K562 (cell line): Measurements from ENCODE around the gene ACO2. TPM values are rescaled to one million over a fixed set of nuclear protein-coding genes. Genes with fewer than 3 reads are reported as not detected.

Source experiments
- ATF1 ChIP-seq, 2 experiments: fragments of 450-650 bp in 1 of 2; IDR thresholded peaks; 2 replicates each; pipeline ENCODE4 v1.6.1; 2016; ENCODE audit warnings: missing compliant biosample characterization in 1 of 2, missing genetic modification characterization in 1 of 2
- BMI1 ChIP-seq: fragments of 150-350 bp; IDR thresholded peaks from 2 replicates; pipeline ENCODE4 v1.6.1; 2014; ENCODE audit warnings: low read length
- CHCHD3 ChIP-seq: fragments of 250-450 bp; sonication (Bioruptor Pico); IDR thresholded peaks from 2 replicates; pipeline ENCODE4 v2.1.2; 2022; ENCODE audit warnings: mild to moderate bottlenecking
- EHMT2 ChIP-seq: fragments of 450-650 bp; IDR thresholded peaks from 2 replicates; pipeline ENCODE4 v1.6.1; 2018; ENCODE audit warnings: antibody characterized with exemption
- ELF2 ChIP-seq: fragments of 250-450 bp; sonication (Bioruptor Pico); IDR thresholded peaks from 2 replicates; pipeline ENCODE4 v1.5.0; 2021; ENCODE audit warnings: mild to moderate bottlenecking
- KAT2B ChIP-seq: IDR thresholded peaks from one replicate; pipeline ENCODE4 v1.6.1; 2012; ENCODE audit warnings: low read depth, mild to moderate bottlenecking, control low read depth, inconsistent platforms, low read length, moderate library complexity
- KLF10 ChIP-seq: fragments of 250-450 bp; sonication (Bioruptor Pico); IDR thresholded peaks from 2 replicates; pipeline ENCODE4 v1.6.1; 2021; ENCODE audit warnings: matching md5 sums
- LARP7 ChIP-seq: fragments of 450-650 bp; IDR thresholded peaks from 2 replicates; pipeline ENCODE4 v1.6.1; 2016
- NR4A1 ChIP-seq, 2 experiments: fragments of 250-450 bp in 1 of 2; fragments of 450-650 bp in 1 of 2; sonication (Bioruptor Pico) in 1 of 2; IDR thresholded peaks; 2 replicates each; pipeline versions ENCODE4 v1.4.0 to v1.6.1; 2016 to 2020; ENCODE audit warnings: mild to moderate bottlenecking in 2 of 2, missing compliant biosample characterization in 1 of 2, missing genetic modification characterization in 1 of 2, moderate library complexity in 1 of 2
- PCBP1 ChIP-seq: fragments of 200-400 bp; formaldehyde crosslinking; IDR thresholded peaks from 2 replicates; pipeline ENCODE4 v1.6.1; 2018; ENCODE audit warnings: mild to moderate bottlenecking, low read depth, low read length; ENCODE audit not compliant: poor library complexity, severe bottlenecking
- POLR2AphosphoS2 ChIP-seq: IDR thresholded peaks from 2 replicates; pipeline ENCODE4 v1.6.1; 2012; ENCODE audit warnings: low read length, improper control_type of control experiment
- WHSC1 ChIP-seq: IDR thresholded peaks from one replicate; pipeline ENCODE4 v1.6.1; 2012; ENCODE audit warnings: low read length, control low read depth, inconsistent platforms
- ZBTB26 ChIP-seq: fragments of 450-650 bp; formaldehyde crosslinking; IDR thresholded peaks from 2 replicates; pipeline ENCODE4 v1.4.0; 2022; ENCODE audit warnings: missing genetic modification characterization
- ZNF589 ChIP-seq: fragments of 200-800 bp; sonication (Bioruptor generic); IDR thresholded peaks from 2 replicates; pipeline ENCODE4 v1.6.1; 2016; ENCODE audit warnings: low read depth, missing genetic modification characterization, missing compliant biosample characterization
- ZNF77 ChIP-seq: fragments of 250-450 bp; sonication (Bioruptor Pico); IDR thresholded peaks from 2 replicates; pipeline ENCODE4 v1.5.0; 2020
- ZNF79 ChIP-seq: fragments of 250-450 bp; sonication (Bioruptor Pico); IDR thresholded peaks from 2 replicates; pipeline ENCODE4 v1.4.0; 2020; ENCODE audit warnings: low read depth, mild to moderate bottlenecking, moderate library complexity
- polyA plus RNA-seq, 8 experiments: library from polyadenylated mRNA; depleted of rRNA in 4 of 8; stranded (reverse) in 5 of 8; unstranded in 3 of 8; fragments of >200 nt; fragmentation: Nextera tagmentation in 2 of 8; fragmentation: Illumina TruSeq in 1 of 8; extraction: Ambion mirVana in 2 of 8; extraction: Trizol in 1 of 8; gene quantifications; 2 replicates each; pipeline versions ENCODE4 v1.2.1 to v1.2.3, GENCODE V29; 2011 to 2014; ENCODE audit warnings: inconsistent platforms in 1 of 8, missing spikeins in 1 of 8
- total RNA-seq, 7 experiments: library from RNA; depleted of rRNA in 6 of 7; stranded (reverse); fragments of >200 nt in 6 of 7; fragmentation: Illumina TruSeq in 2 of 7; extraction: Trizol in 2 of 7; gene quantifications; 2 replicates each; pipeline versions ENCODE4 v1.2.1 to v1.2.3, GENCODE V29; 2011 to 2021; ENCODE audit warnings: low replicate concordance in 1 of 7
- TF ChIP-seq, protein P1 (sequence below): fragments of 450-650 bp; IDR thresholded peaks from 2 replicates; pipeline ENCODE4 v1.6.1; 2017; ENCODE audit warnings: mild to moderate bottlenecking, moderate library complexity
- TF ChIP-seq, protein P2 (sequence below): sonication (generic); formaldehyde crosslinking; IDR thresholded peaks from 2 replicates; pipeline ENCODE4 v1.8.1; 2023; ENCODE audit warnings: mild to moderate bottlenecking, missing genetic modification reagents
- TF ChIP-seq, protein P3 (sequence below), 2 experiments: fragments of 450-650 bp; IDR thresholded peaks; 2 replicates each; pipeline ENCODE4 v1.6.1; 2016
- TF ChIP-seq, protein P4 (sequence below): fragments of 450-650 bp; IDR thresholded peaks from 2 replicates; pipeline ENCODE4 v1.7.0; 2016; ENCODE audit warnings: borderline replicate concordance

Gene ACO2
- total and polyA plus RNA-seq, 9 of the 15 experiments (the other 6 are each of a cell fraction or from before 2014, with no cell fraction given): 16.2 to 119 (median 43.2) TPM

GRCh38 chr22:41468381-41469217, at the start of gene ACO2, which contains the start of gene PHF5A (continued):
- TF ChIP-seq, protein P1, sequence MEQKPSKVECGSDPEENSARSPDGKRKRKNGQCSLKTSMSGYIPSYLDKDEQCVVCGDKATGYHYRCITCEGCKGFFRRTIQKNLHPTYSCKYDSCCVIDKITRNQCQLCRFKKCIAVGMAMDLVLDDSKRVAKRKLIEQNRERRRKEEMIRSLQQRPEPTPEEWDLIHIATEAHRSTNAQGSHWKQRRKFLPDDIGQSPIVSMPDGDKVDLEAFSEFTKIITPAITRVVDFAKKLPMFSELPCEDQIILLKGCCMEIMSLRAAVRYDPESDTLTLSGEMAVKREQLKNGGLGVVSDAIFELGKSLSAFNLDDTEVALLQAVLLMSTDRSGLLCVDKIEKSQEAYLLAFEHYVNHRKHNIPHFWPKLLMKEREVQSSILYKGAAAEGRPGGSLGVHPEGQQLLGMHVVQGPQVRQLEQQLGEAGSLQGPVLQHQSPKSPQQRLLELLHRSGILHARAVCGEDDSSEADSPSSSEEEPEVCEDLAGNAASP: no peak
- no peak for TF ChIP-seq ZBTB26 (CRISPR knock-in tag)
- TF ChIP-seq KLF10 (CRISPR knock-in tag): no peak
- TF ChIP-seq, protein P2, sequence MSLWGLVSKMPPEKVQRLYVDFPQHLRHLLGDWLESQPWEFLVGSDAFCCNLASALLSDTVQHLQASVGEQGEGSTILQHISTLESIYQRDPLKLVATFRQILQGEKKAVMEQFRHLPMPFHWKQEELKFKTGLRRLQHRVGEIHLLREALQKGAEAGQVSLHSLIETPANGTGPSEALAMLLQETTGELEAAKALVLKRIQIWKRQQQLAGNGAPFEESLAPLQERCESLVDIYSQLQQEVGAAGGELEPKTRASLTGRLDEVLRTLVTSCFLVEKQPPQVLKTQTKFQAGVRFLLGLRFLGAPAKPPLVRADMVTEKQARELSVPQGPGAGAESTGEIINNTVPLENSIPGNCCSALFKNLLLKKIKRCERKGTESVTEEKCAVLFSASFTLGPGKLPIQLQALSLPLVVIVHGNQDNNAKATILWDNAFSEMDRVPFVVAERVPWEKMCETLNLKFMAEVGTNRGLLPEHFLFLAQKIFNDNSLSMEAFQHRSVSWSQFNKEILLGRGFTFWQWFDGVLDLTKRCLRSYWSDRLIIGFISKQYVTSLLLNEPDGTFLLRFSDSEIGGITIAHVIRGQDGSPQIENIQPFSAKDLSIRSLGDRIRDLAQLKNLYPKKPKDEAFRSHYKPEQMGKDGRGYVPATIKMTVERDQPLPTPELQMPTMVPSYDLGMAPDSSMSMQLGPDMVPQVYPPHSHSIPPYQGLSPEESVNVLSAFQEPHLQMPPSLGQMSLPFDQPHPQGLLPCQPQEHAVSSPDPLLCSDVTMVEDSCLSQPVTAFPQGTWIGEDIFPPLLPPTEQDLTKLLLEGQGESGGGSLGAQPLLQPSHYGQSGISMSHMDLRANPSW: no peak
- TF ChIP-seq ZNF589: no peak
- no peak for TF ChIP-seq LARP7
- peak; percentile 88 for TF ChIP-seq ATF1 (CRISPR knock-in tag; IDR thresholded peaks at IDR 0.05)
- TF ChIP-seq ATF1 (tag; IDR thresholded peaks at IDR 0.05): peak; percentile 99
- TF ChIP-seq PCBP1: no peak
- no peak for TF ChIP-seq POLR2AphosphoS2
- TF ChIP-seq KAT2B: no peak
- TF ChIP-seq, protein P3, sequence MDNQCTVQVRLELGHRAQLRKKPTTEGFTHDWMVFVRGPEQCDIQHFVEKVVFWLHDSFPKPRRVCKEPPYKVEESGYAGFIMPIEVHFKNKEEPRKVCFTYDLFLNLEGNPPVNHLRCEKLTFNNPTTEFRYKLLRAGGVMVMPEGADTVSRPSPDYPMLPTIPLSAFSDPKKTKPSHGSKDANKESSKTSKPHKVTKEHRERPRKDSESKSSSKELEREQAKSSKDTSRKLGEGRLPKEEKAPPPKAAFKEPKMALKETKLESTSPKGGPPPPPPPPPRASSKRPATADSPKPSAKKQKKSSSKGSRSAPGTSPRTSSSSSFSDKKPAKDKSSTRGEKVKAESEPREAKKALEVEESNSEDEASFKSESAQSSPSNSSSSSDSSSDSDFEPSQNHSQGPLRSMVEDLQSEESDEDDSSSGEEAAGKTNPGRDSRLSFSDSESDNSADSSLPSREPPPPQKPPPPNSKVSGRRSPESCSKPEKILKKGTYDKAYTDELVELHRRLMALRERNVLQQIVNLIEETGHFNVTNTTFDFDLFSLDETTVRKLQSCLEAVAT (IDR thresholded peaks at IDR 0.05): peak in 1 of 2 experiments; percentile 41; a peak in 1 of 4 replicates
- no peak for TF ChIP-seq ZNF77 (CRISPR knock-in tag)
- no peak for TF ChIP-seq WHSC1
- TF ChIP-seq, protein P4, sequence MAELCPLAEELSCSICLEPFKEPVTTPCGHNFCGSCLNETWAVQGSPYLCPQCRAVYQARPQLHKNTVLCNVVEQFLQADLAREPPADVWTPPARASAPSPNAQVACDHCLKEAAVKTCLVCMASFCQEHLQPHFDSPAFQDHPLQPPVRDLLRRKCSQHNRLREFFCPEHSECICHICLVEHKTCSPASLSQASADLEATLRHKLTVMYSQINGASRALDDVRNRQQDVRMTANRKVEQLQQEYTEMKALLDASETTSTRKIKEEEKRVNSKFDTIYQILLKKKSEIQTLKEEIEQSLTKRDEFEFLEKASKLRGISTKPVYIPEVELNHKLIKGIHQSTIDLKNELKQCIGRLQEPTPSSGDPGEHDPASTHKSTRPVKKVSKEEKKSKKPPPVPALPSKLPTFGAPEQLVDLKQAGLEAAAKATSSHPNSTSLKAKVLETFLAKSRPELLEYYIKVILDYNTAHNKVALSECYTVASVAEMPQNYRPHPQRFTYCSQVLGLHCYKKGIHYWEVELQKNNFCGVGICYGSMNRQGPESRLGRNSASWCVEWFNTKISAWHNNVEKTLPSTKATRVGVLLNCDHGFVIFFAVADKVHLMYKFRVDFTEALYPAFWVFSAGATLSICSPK: no peak
- TF ChIP-seq NR4A1 (CRISPR knock-in tag; IDR thresholded peaks at IDR 0.05): no peak
- TF ChIP-seq NR4A1 (tag; IDR thresholded peaks at IDR 0.05): no peak
- no peak for TF ChIP-seq BMI1
- peak; percentile 93 for TF ChIP-seq ELF2
- TF ChIP-seq EHMT2: no peak
- no peak for TF ChIP-seq ZNF79 (CRISPR knock-in tag)
- TF ChIP-seq CHCHD3 (CRISPR knock-in tag): no peak
